Fibroblast of skin of right quadriceps (primary cell): Measurements from ENCODE around the gene CLEC3A.
A peak's percentile ranks its signal among the peaks of the same experiment; 100 is the strongest.
"Not testable (repeated sequence)": the region's sequence is repeated elsewhere in the genome, so short reads cannot be mapped to it uniquely, and the experiment has no call there.

Experiments used
- DNase-seq: peaks from one replicate; pipeline ENCODE4 v3.0.0-alpha.2; 2013

Gene CLEC3A

GRCh38 chr16:78022347-78023060 is at the start of gene CLEC3A:
TSS of gene CLEC3A (plus strand) at chr16:78022548. CDS start at chr16:78022627, 79 bp downstream.
- no peak for DNase-seq

GRCh38 chr16:77974883-77975282 is 47.5 kb upstream of the CLEC3A start:
- no peak for DNase-seq

GRCh38 chr16:77975942-77976341 is 46.4 kb upstream of the CLEC3A start:
- DNase-seq = no peak

- no peak for DNase-seq
These were observed 45.0 kb upstream of the CLEC3A start for GRCh38 chr16:77977339-77977738.

- no peak for DNase-seq
These were observed 37.2 kb upstream of the CLEC3A start for GRCh38 chr16:77985111-77985510.

- DNase-seq = no peak
These were observed 36.2 kb upstream of the CLEC3A start for GRCh38 chr16:77986011-77986740.

- DNase-seq = no peak
These were observed 34.5 kb upstream of the CLEC3A start for GRCh38 chr16:77987810-77988209.

GRCh38 chr16:77989846-77990245 is 32.5 kb upstream of the CLEC3A start:
- DNase-seq = no peak

- DNase-seq = no peak
These were observed 30.6 kb upstream of the CLEC3A start for GRCh38 chr16:77991701-77992100.

- DNase-seq = not testable (repeated sequence)
These were observed 30.0 kb upstream of the CLEC3A start for GRCh38 chr16:77992381-77992780.

- DNase-seq = peak; percentile 61
These were observed 29.0 kb upstream of the CLEC3A start for GRCh38 chr16:77993111-77993985.

GRCh38 chr16:77995843-77996455 is 26.4 kb upstream of the CLEC3A start:
- DNase-seq = no peak

GRCh38 chr16:77998350-77999023 is 23.9 kb upstream of the CLEC3A start:
- no peak for DNase-seq

- no peak for DNase-seq
These were observed 20.8 kb upstream of the CLEC3A start for GRCh38 chr16:78001451-78002025.

- DNase-seq = peak; percentile 84
These were observed 19.3 kb upstream of the CLEC3A start for GRCh38 chr16:78002915-78003538.

- DNase-seq = no peak
These were observed 17.8 kb upstream of the CLEC3A start for GRCh38 chr16:78004517-78004916.

- DNase-seq = no peak
These were observed 16.5 kb upstream of the CLEC3A start for GRCh38 chr16:78005881-78006280.

- DNase-seq = no peak
These were observed 15.2 kb upstream of the CLEC3A start for GRCh38 chr16:78007121-78007520.

GRCh38 chr16:78024159-78024558 is 1.8 kb downstream of the CLEC3A start:
- no peak for DNase-seq

GRCh38 chr16:78025631-78026030 is 3.3 kb downstream of the CLEC3A start:
- no peak for DNase-seq

GRCh38 chr16:78028018-78028417 is 5.7 kb downstream of the CLEC3A start:
- no peak for DNase-seq

GRCh38 chr16:78034530-78034929 is 12.2 kb downstream of the CLEC3A start:
- DNase-seq = no peak
